Uterus (tissue), 2 donors: ENCODE measurements around the gene SLC9A7.

ENCODE experiments used
- POLR2A ChIP-seq, 2 donors: fragments of 450-650 bp; IDR thresholded peaks; one replicate each; pipeline ENCODE4 v1.6.1; 2016; ENCODE audit warnings: antibody characterized with exemption in 2 of 2, mild to moderate bottlenecking in 1 of 2, moderate library complexity in 1 of 2
- TF ChIP-seq, protein P1 (sequence below), 4 experiments: fragments of 200-600 bp in 2 of 4; fragments of 450-650 bp in 2 of 4; sonication (generic) in 2 of 4; IDR thresholded peaks; one replicate each; pipeline ENCODE4 v1.5.1; 2016 to 2019; ENCODE audit warnings: antibody characterized with exemption in 4 of 4, mild to moderate bottlenecking in 2 of 4, moderate library complexity in 1 of 4

- TF ChIP-seq, protein P1, sequence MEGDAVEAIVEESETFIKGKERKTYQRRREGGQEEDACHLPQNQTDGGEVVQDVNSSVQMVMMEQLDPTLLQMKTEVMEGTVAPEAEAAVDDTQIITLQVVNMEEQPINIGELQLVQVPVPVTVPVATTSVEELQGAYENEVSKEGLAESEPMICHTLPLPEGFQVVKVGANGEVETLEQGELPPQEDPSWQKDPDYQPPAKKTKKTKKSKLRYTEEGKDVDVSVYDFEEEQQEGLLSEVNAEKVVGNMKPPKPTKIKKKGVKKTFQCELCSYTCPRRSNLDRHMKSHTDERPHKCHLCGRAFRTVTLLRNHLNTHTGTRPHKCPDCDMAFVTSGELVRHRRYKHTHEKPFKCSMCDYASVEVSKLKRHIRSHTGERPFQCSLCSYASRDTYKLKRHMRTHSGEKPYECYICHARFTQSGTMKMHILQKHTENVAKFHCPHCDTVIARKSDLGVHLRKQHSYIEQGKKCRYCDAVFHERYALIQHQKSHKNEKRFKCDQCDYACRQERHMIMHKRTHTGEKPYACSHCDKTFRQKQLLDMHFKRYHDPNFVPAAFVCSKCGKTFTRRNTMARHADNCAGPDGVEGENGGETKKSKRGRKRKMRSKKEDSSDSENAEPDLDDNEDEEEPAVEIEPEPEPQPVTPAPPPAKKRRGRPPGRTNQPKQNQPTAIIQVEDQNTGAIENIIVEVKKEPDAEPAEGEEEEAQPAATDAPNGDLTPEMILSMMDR (IDR thresholded peaks at IDR 0.05) = no peak
- TF ChIP-seq POLR2A (IDR thresholded peaks at IDR 0.05) = no peak
These were observed 559 bp downstream of the SLC9A7 start for GRCh38 chrX:46758163-46758955.
